ENCODE data around the gene PKD1L1.
"Not testable (repeated sequence)": the region's sequence is repeated elsewhere in the genome, so short reads cannot be mapped to it uniquely, and the experiment has no call there.

Gene PKD1L1

DNA sequence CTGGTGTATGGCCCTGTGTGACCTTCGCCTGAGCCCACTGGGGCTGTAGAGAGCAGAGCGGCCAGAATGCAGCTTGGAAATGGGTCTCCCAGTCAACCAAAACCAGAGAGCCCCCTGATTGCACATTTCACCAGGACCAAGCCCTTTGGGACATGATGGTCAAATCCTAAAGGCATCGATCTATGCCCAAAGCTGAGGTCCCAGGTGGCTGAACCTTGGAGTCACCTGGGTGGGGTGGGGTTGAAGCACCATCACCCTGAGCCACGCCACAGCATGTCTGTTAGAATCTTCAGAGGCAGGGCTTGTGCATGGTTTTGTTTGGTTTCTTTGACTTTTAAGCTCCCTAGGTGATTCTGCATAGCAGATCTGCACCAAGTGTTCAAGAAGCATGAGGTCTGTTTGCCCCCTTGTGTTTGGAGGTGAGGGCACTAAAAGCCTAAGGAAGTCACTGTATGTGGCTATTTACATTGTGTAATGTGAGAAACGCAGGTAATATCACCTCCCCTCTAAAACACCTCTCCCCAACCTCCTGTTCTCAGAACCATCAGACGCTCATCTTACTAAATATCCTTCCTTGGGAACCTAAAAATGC is 9.6 kb downstream of the PKD1L1 start:
- no peak for DNase-seq (ENCODE audit: low spot score)

DNA sequence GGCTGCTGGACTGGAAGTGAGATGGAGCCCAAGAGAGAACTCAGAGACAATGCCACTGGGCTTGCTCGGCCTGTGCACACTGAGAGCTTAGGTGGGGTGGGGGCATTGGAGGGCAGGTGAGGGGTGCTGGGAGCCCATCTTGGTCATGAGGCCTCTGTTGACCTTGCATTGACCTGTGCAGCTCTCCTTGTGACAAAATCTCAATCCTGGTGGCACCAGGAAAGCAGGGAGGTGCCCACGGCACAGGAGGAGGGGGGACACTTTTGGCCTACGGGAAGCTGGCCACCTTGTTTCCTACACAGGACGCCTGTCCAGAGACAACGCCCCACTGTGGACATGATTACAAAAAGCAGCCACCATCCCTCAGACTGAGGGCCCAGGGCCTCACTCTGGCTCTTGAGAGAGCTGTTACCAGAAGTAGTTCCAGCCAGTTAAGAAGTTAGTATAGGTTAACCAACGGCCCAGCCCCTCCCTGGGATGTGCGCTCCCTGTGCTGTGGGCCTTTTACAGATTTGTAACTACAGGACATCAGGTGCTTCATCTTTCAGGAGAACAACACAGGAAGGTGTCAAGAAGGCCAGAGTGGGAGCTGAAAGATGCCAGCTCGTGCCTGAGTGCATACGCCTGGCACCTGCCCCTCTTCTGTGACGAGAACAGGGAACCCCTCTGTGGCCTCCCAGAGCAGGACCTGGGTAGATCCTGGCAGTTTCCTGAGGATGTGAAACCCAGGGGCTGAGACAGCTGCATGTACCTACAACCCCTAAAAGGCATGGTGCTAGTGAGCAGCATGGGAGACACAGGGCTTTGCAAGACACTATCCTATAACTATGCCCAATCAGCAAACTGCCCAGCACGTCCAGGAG is 10.3 kb downstream of the PKD1L1 start:
- no peak for DNase-seq (ENCODE audit: low spot score)

DNA sequence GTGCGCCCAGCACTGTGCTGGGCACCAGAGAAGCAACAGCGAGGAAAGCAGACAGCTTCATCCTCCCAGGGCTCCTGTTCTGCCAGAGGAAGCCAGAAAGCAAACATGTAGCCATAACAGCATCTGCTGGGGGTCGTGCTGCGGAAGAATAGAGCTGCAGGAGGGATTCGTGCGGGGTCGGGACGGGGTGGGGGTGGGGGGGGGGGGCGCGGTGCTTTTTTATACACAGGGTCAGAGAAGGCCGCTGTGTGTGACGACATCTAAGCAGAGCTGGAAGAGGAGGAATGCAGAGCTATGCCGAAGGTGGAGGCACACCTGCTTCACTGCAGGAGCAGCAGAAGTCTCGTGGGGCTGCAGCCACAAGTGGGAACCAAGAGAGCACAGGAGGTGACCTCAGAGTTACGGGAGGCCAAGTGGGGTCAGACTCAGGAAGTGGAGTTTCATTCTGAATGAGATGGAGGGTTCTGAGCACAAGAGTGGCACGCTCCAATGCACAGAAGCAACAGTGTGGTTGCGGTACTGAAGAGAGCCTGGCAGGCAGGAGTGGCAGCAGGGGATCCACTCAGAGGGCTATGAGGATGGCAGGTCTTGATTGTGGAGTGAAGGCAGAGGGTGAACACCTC is 11.1 kb downstream of the PKD1L1 start:
- no peak for DNase-seq (ENCODE audit: low spot score)

DNA sequence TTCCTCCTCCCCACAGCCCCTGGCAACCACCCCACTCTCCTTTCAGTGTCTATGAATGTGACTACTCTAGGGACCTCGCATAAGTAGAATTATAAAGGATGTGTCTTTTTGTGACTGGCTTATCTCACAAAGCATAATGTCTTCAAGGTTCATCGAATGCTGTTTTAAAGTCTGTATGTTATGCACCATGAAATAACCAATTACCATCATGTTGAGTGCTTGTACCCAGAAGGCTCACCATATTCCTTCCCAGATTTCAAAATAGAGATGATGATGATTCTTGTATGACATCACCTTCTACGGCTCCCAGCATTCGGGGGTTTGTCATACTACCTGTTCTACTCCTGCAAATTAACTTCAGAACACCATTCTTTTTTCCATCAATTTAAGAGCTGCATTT is 11.9 kb downstream of the PKD1L1 start:
- no peak for DNase-seq (ENCODE audit: low spot score)

DNA sequence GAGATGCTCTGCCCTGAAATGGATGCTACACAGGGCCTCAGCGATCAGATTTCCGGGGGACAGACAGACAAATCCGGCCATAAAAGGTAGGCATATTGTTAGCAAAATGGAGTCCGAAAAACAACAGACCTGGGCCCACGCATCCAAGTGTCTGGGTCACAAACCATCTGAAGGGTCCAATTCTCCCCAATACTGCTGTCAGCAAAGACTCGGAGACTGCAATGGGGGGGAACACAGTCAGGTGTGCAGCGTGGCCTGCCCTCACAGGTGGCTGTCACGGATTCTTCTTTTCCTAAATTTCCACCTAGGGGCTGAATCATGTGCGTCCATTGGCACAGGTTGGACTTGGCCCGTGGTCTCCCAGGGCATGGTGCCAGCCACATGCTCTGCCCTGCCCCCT is 12.9 kb downstream of the PKD1L1 start:
- DNase-seq (ENCODE audit: low spot score) = no peak

DNA sequence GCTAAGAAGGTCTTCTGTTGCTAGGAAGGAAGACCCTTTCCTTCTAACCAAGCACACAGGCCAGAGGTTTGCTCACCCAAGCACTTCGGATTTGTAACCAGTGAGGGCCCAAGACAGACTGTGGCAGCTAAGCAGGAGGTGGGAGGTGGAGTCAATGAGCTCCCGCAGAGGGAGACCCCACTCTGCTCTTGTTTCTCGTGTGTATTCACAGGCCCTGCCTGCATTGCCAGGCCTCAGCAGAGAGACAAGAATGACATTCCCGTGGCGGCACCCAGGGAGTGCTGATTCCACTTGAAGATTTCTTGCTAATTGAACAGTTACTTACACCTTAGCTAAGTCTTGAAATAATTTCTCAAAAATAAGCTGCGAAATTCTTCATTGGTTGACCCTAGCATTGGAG is 13.4 kb downstream of the PKD1L1 start:
- DNase-seq (ENCODE audit: low spot score) = no peak

DNA sequence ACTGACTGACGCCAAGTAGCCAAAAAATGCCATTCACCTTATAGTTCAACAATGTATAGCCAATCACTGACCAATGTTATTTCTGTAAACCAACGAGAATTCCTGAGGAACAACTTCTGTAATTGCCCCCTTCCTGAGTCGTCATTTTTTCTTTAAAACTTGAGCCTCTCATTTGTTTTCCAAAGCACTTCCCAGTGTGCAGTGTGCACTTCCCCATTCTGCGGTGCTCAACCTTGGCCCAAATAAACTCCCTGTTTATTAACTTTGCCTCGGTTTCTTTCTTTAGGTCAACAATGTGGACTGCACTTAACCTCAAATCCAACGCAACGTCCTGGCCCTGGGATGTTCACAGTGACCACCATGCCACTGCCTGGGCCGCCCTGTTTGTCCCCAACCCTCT is 15.1 kb downstream of the PKD1L1 start:
- DNase-seq (ENCODE audit: low spot score) = no peak

DNA sequence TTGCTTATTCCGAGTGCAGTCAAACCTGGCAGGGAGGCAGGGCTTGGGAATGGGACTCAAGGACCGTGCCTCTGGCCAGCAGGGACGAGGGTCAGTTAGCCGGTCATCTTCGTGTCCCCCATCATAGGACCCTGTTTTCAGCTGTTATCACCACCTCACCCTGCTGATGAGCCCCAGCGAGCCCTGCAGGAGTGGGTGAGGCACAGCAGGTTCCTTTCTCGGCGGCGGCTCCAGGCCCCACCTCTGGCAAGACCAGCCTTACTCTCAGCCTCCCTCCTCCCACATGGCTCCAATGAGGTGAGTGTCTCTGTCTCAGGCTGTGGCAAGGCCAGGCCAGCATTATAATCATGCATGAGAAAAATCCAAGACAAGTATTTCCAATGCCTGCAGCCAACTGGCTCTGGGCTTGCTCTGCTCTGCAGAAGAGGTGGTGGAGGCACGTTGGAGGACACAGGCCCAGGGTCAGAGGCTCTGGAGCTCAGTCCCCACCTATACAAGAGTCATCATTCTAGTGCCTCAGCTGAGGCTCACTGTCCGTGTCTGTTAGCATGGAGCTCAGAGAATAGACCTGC is 15.7 kb downstream of the PKD1L1 start:
- no peak for DNase-seq (ENCODE audit: low spot score)

DNA sequence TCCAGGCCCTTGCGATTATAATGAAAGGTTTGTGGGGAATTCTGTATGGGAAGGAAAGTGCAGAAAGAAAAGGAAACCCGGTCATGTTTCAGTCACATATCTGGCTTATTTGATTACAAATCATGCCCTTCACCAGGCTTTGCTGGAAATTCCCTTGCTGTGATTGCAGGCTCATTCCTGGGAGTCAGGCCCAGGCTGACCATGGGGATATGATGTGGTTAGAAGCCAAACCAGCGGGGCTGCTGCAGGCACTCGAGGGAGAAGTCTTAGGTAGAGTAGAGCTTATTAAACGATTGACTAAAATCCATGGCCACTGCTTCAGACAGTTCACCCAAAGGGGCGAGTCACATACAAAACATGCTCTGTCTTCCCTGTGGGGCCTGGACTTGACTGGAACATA is 16.2 kb downstream of the PKD1L1 start:
- DNase-seq (ENCODE audit: low spot score) = peak; percentile 45

DNA sequence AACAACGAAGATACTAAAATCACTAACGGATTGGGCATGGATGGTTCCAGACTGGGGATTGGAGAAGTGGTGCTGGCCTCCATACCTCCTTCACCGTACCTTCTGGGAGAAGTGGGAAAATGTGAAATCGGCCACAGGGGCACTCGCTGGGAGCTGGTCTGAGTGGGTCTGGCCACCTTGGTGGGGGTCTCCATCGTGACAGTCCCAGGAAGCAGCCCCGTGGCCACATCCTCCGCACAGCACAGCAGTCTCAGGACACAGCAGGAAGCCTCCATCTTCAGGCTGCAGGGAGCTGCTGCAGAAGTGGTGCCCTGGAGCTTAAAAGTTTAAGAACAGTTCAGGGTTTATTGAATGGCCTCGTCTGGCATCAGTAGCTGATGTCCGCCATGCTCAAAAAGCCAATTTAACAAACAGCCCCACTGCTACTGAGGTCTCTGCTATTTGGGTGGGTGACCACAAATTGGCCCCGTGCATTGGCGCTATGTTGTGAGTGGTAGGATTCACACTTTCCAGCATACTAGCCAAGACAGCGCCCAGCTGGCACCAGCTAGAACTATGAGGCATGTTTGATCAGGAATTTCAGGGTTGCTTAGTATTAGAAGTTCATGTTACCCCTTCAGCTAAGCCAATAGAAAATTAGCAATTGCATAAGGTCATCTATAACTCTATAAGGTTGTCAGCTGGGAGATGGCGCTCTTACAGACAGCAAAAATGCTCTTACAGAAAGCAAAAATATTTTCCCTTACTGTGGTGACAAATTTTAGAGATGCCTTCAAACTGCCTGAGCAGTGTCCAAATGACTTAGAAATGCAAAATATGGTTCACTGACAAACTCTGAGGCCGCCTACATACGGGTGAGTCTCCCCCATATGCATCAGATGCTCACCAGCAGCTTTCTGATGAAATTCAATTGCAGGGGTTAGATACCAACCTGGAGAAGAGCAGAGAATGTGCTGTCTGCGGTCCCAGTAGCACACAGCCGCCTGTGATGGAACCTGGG is 17.0 kb downstream of the PKD1L1 start:
- no peak for DNase-seq (ENCODE audit: low spot score)

DNA sequence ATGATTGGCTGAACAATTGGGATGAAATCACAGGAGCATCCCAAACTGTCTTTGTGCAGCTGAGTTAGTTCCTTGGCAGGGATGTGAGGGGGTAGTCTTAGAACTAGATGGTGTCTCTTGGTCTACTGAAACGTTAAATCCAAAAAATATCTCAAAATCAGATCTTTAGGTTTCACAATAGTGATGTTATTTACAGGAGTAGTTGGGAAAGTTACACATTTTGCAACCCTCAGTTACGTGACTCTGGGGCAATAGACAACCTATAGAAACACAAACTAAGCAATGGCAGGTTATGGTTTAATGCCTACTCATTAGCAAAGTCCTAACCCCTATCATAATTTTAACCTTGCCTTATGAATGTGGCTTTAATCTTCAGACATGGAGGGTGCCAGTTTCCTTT is 24.0 kb downstream of the PKD1L1 start:
- DNase-seq (ENCODE audit: low spot score) = no peak

DNA sequence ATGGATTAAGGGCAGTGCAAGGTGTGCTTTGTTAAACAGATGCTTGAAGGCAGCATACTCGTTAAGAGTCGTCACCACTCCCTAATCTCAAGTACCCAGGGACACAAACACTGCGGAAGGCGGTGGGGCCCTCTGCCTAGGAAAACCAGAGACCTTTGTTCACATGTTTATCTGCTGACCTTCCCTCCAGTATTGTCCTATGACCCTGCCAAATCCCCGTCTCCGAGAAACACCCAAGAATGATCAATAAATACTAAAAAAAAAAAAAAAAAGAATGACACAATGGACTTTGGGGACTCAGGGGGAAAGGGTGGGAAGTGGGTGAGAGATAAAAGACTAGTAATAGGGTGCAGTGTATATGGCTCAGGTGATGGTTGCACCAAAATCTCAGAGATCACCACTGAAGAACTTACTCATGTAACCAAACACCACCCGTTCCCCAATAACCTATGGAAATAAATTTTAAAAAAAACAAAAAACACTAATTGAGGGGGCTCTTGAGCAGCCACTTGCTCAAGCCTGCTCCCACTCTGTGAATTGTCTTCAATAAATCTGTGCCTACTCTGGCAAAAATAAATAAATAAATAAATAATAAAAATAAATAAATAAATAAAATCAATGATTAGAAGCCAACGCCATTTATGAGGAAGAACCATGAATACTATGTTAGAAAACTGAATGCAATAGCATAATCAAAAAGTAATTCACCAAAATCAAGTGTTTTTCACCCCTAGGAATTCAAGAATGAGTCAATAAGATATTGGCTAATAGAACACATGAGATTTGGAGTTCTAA is 25.0 kb downstream of the PKD1L1 start:
- DNase-seq (ENCODE audit: low spot score) = not testable (repeated sequence)

DNA sequence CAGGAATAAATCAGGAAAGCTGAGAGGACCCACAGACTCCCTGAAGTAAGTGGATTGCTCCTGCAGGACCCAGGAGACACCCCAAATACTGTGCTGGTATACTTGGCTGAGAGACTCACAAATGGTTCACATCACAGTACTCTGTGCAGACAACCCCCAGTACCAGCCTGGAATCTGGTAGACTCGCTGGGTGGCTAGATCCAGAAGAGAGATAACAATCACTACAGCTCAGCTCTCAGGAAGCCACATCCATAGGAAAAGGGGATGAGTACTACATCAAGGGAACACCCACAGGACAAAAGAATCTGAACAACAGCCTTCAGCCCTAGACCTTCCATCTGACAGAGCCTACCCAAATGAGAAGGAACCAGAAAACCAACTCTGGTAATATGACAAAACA is 31.8 kb downstream of the PKD1L1 start:
- not testable (repeated sequence) for DNase-seq (ENCODE audit: low spot score)

DNA sequence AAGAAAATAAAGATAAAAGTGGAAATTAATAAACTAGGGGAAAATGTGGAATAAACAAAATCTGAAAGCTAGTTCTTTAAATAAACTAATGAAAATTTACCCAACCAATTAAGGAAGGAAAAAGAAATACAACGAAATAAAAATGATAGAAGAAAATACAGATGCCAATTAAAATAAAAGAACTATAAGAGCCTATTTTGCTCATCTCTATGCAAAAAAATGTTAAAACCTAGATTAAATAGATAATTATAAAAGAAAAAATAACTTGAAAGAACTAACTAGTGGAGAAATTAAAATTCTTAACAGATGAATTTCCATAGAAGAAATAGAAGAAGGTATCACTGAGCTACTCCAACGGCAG is 32.7 kb downstream of the PKD1L1 start:
- DNase-seq (ENCODE audit: low spot score) = no peak

DNA sequence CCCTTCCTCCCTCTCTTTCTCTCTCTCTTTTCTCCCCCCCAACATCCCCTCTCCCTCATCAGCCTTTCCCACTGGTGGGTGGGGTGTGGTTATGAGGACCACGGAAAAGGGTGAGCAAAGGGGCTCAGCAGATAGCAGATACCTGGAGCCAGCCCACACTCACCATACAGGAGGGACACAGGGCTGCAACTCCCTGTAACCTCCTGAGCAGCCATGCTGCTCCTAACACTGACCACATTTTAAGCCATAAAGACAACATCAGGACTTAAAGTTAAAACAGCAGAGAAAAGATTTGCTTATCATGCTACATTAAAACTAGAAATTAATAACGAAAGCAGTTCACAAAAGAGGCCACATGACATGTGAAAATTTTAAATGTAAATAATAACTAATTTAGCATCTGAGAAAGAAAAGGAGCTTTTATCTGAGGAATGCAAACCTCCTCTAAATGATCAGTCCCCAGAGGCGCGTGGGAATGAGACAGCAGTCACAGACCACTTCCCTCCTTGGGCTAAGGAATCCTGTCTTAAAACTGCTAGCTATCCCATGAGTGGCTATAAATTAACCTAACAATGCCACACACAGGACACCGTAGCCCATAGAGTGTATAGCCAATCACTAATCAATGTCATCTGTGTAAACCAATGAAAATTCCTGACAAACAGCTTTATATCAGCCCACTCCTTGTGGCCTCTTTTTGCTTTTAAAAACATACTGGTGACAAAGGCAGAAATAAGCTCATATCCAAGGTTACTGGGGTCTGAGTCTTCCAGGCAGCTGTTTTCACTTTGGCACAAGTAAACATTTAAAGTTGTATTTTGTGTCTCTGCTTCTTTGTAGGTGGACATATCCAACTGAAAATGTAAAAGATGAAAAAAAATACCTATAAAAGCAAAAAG is 33.3 kb downstream of the PKD1L1 start:
- peak; percentile 52 for DNase-seq (ENCODE audit: low spot score)

DNA sequence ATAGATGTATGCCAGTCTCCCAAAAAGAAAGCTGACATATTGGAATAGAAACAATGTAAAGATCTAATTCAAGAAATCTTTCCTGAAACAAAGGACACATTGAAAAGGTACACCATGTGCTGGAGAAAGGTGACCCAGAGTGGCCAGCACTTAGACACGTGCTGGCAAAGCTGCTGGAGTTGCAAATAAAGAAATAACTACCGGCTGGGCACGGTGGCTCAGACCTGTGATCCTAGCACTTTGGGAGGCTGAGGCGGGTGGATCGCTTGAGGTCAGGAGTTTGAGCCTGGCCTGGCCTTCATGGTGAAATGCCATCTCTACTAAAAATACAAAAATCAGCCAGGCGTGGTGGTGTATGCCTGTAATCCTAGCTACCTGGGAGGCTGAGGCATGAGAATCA is 35.9 kb downstream of the PKD1L1 start:
- DNase-seq (ENCODE audit: low spot score) = no peak

DNA sequence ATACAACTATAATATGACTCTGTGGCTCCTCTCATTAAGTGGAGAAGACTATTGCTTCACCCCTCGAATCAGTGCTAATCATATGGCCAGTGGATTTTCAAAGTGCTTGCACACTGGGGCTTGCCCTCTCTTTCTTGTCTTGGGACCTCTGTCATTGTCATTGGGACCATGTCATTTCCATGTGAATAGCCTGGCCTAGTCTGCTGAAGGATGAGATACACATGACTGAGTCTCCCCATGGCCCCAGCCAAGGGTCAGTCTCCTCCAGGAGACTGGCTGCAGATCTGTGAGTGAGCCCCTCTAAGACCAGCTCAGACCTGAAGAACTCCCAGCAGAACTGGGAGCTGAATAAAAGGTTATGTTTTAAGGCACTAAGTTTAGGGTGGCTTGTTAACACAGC is 39.5 kb downstream of the PKD1L1 start:
- no peak for DNase-seq (ENCODE audit: low spot score)

DNA sequence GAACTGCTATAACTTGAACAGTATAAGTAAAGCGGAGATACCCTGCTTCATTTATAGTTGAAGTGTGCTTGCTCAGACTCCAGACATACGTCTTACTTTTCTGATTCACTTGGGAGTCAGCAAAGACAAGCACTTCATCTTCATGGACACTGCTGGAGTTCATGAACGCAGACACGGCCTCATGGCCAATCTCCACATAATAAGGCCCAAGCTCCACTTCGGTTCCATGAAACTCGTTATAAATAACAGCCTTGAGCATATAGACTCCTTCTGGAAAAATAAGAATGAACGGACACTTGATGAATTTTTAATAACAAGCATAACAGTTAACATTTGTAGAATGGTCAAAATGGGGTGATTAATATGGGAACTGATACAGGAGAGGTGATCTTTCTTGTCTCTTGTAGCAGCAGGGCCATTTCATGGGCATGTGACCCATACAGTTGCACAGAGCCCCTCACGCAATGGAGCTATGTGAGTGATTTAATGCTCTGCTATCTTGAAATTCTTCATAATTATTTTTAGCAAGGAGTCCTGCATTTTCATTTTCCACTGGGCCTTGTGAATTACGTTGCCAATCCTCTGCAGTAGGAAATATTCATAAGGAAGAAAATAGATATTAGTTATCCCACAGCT is 40.2 kb downstream of the PKD1L1 start:
- no peak for DNase-seq (ENCODE audit: low spot score)

DNA sequence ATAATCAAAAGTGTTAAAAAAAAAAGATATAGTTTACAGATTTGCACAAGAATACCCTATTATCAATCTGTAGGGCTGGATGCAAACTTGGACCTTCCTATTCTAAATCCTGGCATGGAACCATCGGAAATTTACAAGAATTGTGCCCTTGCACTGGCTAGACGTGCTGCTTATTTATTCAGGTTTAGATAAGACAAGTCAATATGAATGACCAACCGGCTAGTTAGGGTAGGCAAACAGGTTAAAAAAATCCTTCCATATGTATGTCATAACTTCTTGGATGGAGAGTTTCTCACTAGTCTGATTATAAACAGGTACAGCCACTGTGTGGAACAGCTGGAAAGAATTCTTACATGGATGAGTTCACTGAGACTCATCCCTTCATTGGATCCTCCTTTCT is 41.4 kb downstream of the PKD1L1 start:
- no peak for DNase-seq (ENCODE audit: low spot score)

All from AG08395 (cell line).